ENCODE data around the gene GRID1. TPM values are rescaled to one million over a fixed set of nuclear protein-coding genes. Genes with fewer than 3 reads are reported as not detected.

The GRID1 gene
- total and polyA plus RNA-seq, 5 donors from 2014 or later: not detected

DNA sequence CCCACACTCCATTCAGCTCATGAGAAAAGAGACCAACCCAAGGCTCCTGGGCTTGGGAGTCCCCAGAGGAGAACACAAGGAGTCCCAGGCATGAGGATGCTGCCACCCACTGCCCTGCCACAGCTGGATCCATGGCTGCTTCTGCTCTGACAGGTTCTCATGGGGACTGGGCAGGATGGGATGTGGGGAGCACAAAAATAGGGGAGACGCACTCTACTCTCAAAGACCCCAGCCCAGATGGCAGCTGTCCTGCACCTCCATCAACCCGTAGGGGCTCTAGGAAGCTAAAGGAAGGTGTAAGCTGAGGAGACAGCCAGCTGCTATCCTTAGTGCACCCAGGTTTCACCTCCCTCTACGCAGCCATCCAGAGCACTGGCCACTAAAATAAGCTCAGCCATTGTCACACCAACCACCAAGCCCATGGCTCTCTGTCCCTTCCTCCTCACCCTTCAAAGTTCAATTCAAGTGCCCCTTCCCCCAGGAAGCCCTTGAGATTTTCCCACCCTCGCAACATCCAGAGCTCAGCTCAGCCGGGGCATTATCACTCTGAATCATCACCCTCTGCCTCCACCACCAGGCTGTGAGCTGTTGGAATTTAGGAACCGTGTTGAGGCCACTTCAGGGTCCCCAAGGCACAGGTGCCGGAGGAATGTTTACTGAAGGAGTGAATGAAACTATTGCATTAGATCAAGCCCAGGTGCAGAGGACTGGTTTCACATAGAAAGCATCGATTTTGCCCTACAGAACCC is 142.1 kb downstream of the GRID1 start:
- no peaks in the 10 kb centered on the region for H3K4me1 Mint-ChIP-seq
- no peak overlapping the region for H3K27ac ChIP-seq (ENCODE audit: insufficient read depth, low read length, poor library complexity, severe bottlenecking)
- no peak overlapping the region for H3K4me3 ChIP-seq (ENCODE audit: low read depth, low read length)
- H3K27me3 ChIP-seq (ENCODE audit: control insufficient read depth, insufficient read depth, low read length): no peaks in the 10 kb centered on the region
- no peaks in the 10 kb centered on the region for H3K27me3 Mint-ChIP-seq
- no peak overlapping the region for H3K27ac Mint-ChIP-seq
- no peaks in the 10 kb centered on the region for H3K9me3 ChIP-seq (ENCODE audit: control insufficient read depth in 2 of 2, low read length in 2 of 2)
- no peak overlapping the region for H3K4me3 Mint-ChIP-seq
- DNase-seq (no peak), ATAC-seq (ENCODE audit: low read depth in 2 of 2) (no peak)
- H3K36me3 Mint-ChIP-seq: no peaks in the 10 kb centered on the region
- H3K36me3 ChIP-seq (ENCODE audit: control insufficient read depth, insufficient read depth, low read length): no peaks in the 10 kb centered on the region
- H3K4me1 ChIP-seq (ENCODE audit: control insufficient read depth, insufficient read depth, low read length, poor library complexity, severe bottlenecking): no peaks in the 10 kb centered on the region
- no peaks in the 10 kb centered on the region for H3K9me3 Mint-ChIP-seq

DNA sequence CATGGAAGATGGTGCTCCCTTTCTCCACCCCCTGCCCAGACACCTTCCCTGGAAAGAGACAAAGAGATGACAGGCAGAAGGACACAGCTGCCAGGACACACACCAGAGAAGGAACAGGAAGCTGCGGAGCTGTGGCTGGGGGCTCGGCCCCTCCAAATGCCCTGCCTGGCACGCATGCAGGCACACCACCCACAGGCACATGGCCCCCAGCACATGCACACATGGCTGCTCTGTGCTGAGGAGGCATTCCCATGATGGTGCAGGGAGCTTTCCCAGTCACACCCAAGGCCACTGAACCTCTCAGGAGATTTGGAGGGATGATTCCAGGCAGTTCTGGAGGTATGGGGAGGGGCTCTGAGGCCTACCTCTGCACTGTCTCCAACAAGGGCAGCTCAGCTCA is 143.3 kb downstream of the GRID1 start:
- Mint-ChIP-seq H3K4me3 (no peak overlapping the region), H3K27me3 (no peaks in the 10 kb centered on the region), H3K36me3 (no peaks in the 10 kb centered on the region), H3K4me1 (no peaks in the 10 kb centered on the region), H3K27ac (no peak overlapping the region), H3K9me3 (no peaks in the 10 kb centered on the region)
- no peak overlapping the region for H3K4me3 ChIP-seq (ENCODE audit: low read depth, low read length)
- H3K27me3 ChIP-seq (ENCODE audit: control insufficient read depth, insufficient read depth, low read length): no peaks in the 10 kb centered on the region
- H3K36me3 ChIP-seq (ENCODE audit: control insufficient read depth, insufficient read depth, low read length): no peaks in the 10 kb centered on the region
- no peaks in the 10 kb centered on the region for H3K9me3 ChIP-seq (ENCODE audit: control insufficient read depth in 2 of 2, low read length in 2 of 2)
- ATAC-seq (ENCODE audit: low read depth in 2 of 2) (no peak), DNase-seq (no peak)
- no peak overlapping the region for H3K27ac ChIP-seq (ENCODE audit: insufficient read depth, low read length, poor library complexity, severe bottlenecking)
- no peaks in the 10 kb centered on the region for H3K4me1 ChIP-seq (ENCODE audit: control insufficient read depth, insufficient read depth, low read length, poor library complexity, severe bottlenecking)

DNA sequence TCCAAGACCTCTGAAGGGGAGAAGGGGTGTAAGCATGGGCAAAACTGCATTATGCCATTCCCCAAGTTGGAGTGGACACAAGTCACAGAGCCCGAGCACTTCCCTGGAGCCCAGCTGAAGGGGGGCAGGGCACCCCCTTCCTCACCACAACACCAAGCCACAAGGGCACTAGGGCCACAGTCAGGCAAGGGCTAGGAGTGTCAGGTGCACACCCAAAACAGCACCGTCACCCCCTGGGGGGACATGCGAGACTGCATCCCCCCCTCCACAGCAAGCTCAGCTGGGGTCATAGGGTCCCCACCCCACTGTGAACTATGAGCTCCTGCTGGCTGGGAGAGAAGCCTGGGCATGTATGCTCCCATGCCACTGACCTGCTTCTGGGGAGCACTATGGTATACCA is 143.9 kb downstream of the GRID1 start:
- no peak overlapping the region for H3K4me3 Mint-ChIP-seq
- ATAC-seq (ENCODE audit: low read depth in 2 of 2) (no peak), DNase-seq (no peak)
- no peaks in the 10 kb centered on the region for H3K4me1 ChIP-seq (ENCODE audit: control insufficient read depth, insufficient read depth, low read length, poor library complexity, severe bottlenecking)
- no peaks in the 10 kb centered on the region for H3K27me3 Mint-ChIP-seq
- no peak overlapping the region for H3K27ac ChIP-seq (ENCODE audit: insufficient read depth, low read length, poor library complexity, severe bottlenecking)
- H3K4me1 Mint-ChIP-seq: no peaks in the 10 kb centered on the region
- H3K9me3 Mint-ChIP-seq: peaks cover 0 to 1% (median 0%) of the 10 kb centered on the region in 7 donors
- H3K27me3 ChIP-seq (ENCODE audit: control insufficient read depth, insufficient read depth, low read length): no peaks in the 10 kb centered on the region
- H3K9me3 ChIP-seq (ENCODE audit: control insufficient read depth in 2 of 2, low read length in 2 of 2): no peaks in the 10 kb centered on the region
- H3K4me3 ChIP-seq (ENCODE audit: low read depth, low read length): no peak overlapping the region
- no peaks in the 10 kb centered on the region for H3K36me3 Mint-ChIP-seq
- no peaks in the 10 kb centered on the region for H3K36me3 ChIP-seq (ENCODE audit: control insufficient read depth, insufficient read depth, low read length)
- H3K27ac Mint-ChIP-seq: no peak overlapping the region

DNA sequence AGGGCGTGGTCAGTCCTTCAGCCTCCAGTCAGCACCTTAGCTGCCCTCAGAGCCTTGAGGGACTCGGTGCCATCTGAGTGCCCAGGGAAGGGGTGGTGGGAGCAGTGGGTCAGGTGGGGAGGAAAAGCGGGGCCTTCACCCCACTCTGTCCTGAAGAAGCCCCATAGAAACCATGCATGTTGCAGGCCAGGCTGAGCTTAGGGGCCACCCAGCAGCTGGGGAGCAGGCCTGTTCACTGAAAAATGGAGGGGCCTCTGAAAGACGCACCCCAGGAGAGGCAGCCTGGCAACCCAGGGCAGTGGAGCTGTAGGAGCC is 144.3 kb downstream of the GRID1 start:
- Histone ChIP-seq H3K36me3 (ENCODE audit: control insufficient read depth, insufficient read depth, low read length) (no peaks in the 10 kb centered on the region), H3K27me3 (ENCODE audit: control insufficient read depth, insufficient read depth, low read length) (no peaks in the 10 kb centered on the region), H3K27ac (ENCODE audit: insufficient read depth, low read length, poor library complexity, severe bottlenecking) (no peak overlapping the region), H3K9me3 (ENCODE audit: control insufficient read depth in 2 of 2, low read length in 2 of 2) (no peaks in the 10 kb centered on the region), H3K4me3 (ENCODE audit: low read depth, low read length) (no peak overlapping the region), H3K4me1 (ENCODE audit: control insufficient read depth, insufficient read depth, low read length, poor library complexity, severe bottlenecking) (no peaks in the 10 kb centered on the region)
- Mint-ChIP-seq H3K4me1 (no peaks in the 10 kb centered on the region), H3K36me3 (no peaks in the 10 kb centered on the region), H3K9me3 (peaks cover 0 to 1% (median 0%) of the 10 kb centered on the region in 7 donors), H3K27me3 (no peaks in the 10 kb centered on the region), H3K27ac (no peak overlapping the region), H3K4me3 (no peak overlapping the region)
- ATAC-seq (ENCODE audit: low read depth in 2 of 2) (no peak), DNase-seq (no peak)

DNA sequence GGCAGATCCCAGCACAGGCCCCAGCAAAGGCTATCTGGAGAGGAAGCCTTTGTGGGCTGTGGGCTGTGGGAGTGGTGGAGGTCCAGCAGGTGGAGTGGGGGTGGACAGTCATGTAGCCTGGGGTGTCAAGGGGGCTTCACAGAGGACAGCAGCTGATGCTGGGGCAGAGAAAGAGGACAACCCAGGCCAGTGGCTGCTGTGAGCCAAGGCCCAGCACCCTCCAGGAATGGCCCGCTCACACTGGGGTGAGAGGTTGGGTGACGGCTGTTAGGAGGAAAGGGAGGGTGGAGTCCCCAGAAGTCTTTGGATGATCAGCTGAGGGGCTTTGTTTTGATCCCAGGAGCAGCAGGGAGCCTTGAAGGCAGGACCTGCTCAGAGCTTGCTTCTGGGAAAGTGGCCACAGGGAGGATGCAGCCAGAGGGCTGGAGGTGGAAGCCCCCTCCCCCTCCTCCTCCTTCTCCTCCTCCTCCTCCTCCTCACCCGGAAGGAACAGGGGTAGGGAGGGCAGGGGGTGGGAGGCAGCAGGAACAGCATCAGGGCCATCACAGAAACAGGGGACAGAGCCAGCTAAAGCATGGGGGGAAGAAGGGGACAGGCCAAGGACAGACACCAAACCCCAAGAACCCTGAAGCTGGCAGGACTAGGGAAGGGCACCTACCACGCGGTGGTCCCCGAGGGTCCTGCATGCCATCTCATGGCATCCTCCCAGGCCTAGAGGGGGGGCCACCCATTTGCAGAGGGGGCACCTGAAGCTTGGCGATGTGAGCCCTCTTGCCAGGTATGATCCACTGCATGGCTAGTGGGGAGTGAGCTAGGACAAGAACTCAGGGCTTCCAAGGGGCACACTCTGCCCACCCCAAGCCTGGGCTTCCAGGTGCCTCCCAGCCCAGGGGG is 144.9 kb downstream of the GRID1 start:
- Histone ChIP-seq H3K36me3 (ENCODE audit: control insufficient read depth, insufficient read depth, low read length) (no peaks in the 10 kb centered on the region), H3K4me1 (ENCODE audit: control insufficient read depth, insufficient read depth, low read length, poor library complexity, severe bottlenecking) (no peaks in the 10 kb centered on the region), H3K4me3 (ENCODE audit: low read depth, low read length) (no peak overlapping the region), H3K27ac (ENCODE audit: insufficient read depth, low read length, poor library complexity, severe bottlenecking) (no peak overlapping the region), H3K9me3 (ENCODE audit: control insufficient read depth in 2 of 2, low read length in 2 of 2) (no peaks in the 10 kb centered on the region), H3K27me3 (ENCODE audit: control insufficient read depth, insufficient read depth, low read length) (no peaks in the 10 kb centered on the region)
- H3K4me3 Mint-ChIP-seq: no peak overlapping the region
- DNase-seq: no peak
- H3K4me1 Mint-ChIP-seq: no peaks in the 10 kb centered on the region
- H3K36me3 Mint-ChIP-seq: no peaks in the 10 kb centered on the region
- no peak overlapping the region for H3K27ac Mint-ChIP-seq
- H3K9me3 Mint-ChIP-seq: peaks cover 0 to 1% (median 0%) of the 10 kb centered on the region in 7 donors
- no peaks in the 10 kb centered on the region for H3K27me3 Mint-ChIP-seq
- no peak for ATAC-seq (ENCODE audit: low read depth in 2 of 2)

DNA sequence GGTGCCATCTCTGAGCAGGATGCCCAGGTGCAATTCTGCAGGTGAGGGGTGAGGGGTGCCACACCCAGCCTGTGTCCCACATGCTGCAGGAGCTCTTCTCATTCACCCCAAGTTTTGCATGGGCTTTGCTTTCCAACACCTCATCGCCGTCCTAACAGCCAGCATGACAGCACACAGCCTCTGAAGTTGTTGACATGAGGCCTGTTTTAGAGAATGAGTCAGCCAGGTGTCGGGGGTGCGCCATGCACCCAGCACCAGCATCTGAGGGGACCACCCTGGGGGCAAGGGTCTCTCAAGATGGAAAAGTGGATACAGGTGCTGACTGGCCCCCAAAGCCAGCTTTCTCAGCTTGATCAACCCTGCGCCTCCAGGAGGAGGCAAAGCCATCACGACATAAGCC is 146.0 kb downstream of the GRID1 start:
- ATAC-seq (ENCODE audit: low read depth in 2 of 2) (no peak), DNase-seq (no peak)
- Mint-ChIP-seq H3K27ac (no peak overlapping the region), H3K36me3 (no peaks in the 10 kb centered on the region), H3K9me3 (peaks cover 0 to 1% (median 0%) of the 10 kb centered on the region in 7 donors), H3K4me1 (no peaks in the 10 kb centered on the region), H3K27me3 (no peaks in the 10 kb centered on the region), H3K4me3 (no peak overlapping the region)
- no peaks in the 10 kb centered on the region for H3K36me3 ChIP-seq (ENCODE audit: control insufficient read depth, insufficient read depth, low read length)
- no peak overlapping the region for H3K4me3 ChIP-seq (ENCODE audit: low read depth, low read length)
- no peaks in the 10 kb centered on the region for H3K4me1 ChIP-seq (ENCODE audit: control insufficient read depth, insufficient read depth, low read length, poor library complexity, severe bottlenecking)
- no peak overlapping the region for H3K27ac ChIP-seq (ENCODE audit: insufficient read depth, low read length, poor library complexity, severe bottlenecking)
- H3K9me3 ChIP-seq (ENCODE audit: control insufficient read depth in 2 of 2, low read length in 2 of 2): no peaks in the 10 kb centered on the region
- no peaks in the 10 kb centered on the region for H3K27me3 ChIP-seq (ENCODE audit: control insufficient read depth, insufficient read depth, low read length)

DNA sequence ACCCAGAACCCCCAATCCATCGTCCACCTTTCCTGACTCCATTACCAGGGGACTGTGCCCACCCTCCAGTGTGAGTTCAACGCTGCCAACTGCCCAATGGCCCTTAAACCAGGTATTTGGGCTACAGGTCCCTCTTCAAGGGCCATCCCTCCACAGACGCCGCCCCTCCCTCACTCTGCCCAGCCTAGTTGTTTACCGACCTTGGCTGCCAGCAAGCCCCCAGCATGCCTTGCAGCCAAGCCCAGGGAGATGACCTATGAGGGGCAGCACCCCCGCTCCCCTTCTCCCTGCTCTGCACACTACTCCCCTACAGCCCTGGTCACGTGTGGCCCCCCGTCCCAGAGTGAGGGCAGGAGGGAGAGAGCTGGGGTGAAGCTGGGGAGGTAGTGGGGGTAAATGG is 147.3 kb downstream of the GRID1 start:
- Mint-ChIP-seq H3K27me3 (no peaks in the 10 kb centered on the region), H3K9me3 (peaks cover 0 to 1% (median 0%) of the 10 kb centered on the region in 7 donors), H3K4me1 (no peaks in the 10 kb centered on the region), H3K36me3 (no peaks in the 10 kb centered on the region), H3K27ac (no peak overlapping the region), H3K4me3 (no peak overlapping the region)
- DNase-seq: no peak
- H3K27ac ChIP-seq (ENCODE audit: insufficient read depth, low read length, poor library complexity, severe bottlenecking): no peak overlapping the region
- H3K9me3 ChIP-seq (ENCODE audit: control insufficient read depth in 2 of 2, low read length in 2 of 2): no peaks in the 10 kb centered on the region
- ATAC-seq (ENCODE audit: low read depth in 2 of 2): no peak
- no peaks in the 10 kb centered on the region for H3K27me3 ChIP-seq (ENCODE audit: control insufficient read depth, insufficient read depth, low read length)
- H3K4me3 ChIP-seq (ENCODE audit: low read depth, low read length): no peak overlapping the region
- no peaks in the 10 kb centered on the region for H3K36me3 ChIP-seq (ENCODE audit: control insufficient read depth, insufficient read depth, low read length)
- no peaks in the 10 kb centered on the region for H3K4me1 ChIP-seq (ENCODE audit: control insufficient read depth, insufficient read depth, low read length, poor library complexity, severe bottlenecking)

DNA sequence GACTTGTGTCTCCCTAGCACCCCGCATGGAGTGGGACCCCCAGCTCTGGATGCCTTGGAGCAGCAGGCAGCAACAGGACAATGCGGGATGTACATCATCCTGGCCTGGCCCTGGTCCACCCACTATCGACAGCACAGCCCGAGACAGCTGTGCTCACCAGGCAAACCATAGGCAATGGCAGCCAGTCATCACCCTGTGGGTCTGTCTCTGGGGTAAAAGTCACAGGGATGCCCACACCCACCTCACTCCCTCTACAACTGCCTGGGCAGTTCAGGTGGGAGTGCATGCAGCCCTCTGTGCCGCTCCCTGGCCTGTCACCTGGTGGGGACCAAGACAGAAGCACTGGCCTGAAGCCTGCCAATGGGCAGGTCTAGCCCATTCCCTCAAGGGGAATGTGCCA is 147.8 kb downstream of the GRID1 start:
- H3K27me3 ChIP-seq (ENCODE audit: control insufficient read depth, insufficient read depth, low read length): no peaks in the 10 kb centered on the region
- DNase-seq (no peak), ATAC-seq (ENCODE audit: low read depth in 2 of 2) (no peak)
- H3K4me1 ChIP-seq (ENCODE audit: control insufficient read depth, insufficient read depth, low read length, poor library complexity, severe bottlenecking): no peaks in the 10 kb centered on the region
- Mint-ChIP-seq H3K4me3 (no peak overlapping the region), H3K36me3 (no peaks in the 10 kb centered on the region), H3K27me3 (no peaks in the 10 kb centered on the region), H3K9me3 (peaks cover 0 to 1% (median 0%) of the 10 kb centered on the region in 7 donors), H3K4me1 (no peaks in the 10 kb centered on the region), H3K27ac (no peak overlapping the region)
- H3K9me3 ChIP-seq (ENCODE audit: control insufficient read depth in 2 of 2, low read length in 2 of 2): no peaks in the 10 kb centered on the region
- H3K4me3 ChIP-seq (ENCODE audit: low read depth, low read length): no peak overlapping the region
- H3K36me3 ChIP-seq (ENCODE audit: control insufficient read depth, insufficient read depth, low read length): no peaks in the 10 kb centered on the region
- no peak overlapping the region for H3K27ac ChIP-seq (ENCODE audit: insufficient read depth, low read length, poor library complexity, severe bottlenecking)

All from CD4-positive, CD25-positive, alpha-beta regulatory T cell (primary cell).